K562 (cell line): ENCODE data around the gene ZNF775. TPM values are rescaled to one million over a fixed set of nuclear protein-coding genes. Genes with fewer than 3 reads are reported as not detected.

Experiments
- ATAC-seq: fragments of 200-7000 bp; cut with Tn5 transposase; 3 replicates; pipeline ENCODE4 v1.9.1; 2020; ENCODE audit warnings: moderate library complexity
- BruUV-seq: library from RNA; stranded (reverse); fragments of 400-500 nt; replicated peaks from 2 replicates; lab custom pipeline; 2021; lab: Mats Ljungman, UMichigan
- CTCF ChIA-PET: fragments of 300-600 bp; formaldehyde crosslinking; extraction: SDS; loops from one replicate; lab custom pipeline; 2021; ENCODE audit warnings: low intra/inter-chr PET ratio; lab: Yijun Ruan, JAX
- POLR2A ChIA-PET: fragments of 300-600, 350-650 bp; sonication (Branson Sonifier 250); formaldehyde crosslinking; extraction: SDS; loops from one replicate; lab custom pipeline; 2021; ENCODE audit warnings: antibody characterized with exemption, inconsistent platforms; lab: Yijun Ruan, JAX
- DNase-seq, 4 experiments: peaks; one replicate each; pipeline versions ENCODE4 v3.0.0 to v3.0.0-alpha.2; 2011 to 2018; ENCODE audit warnings: low spot score in 3 of 4, mixed read lengths in 3 of 4; ENCODE audit errors: extremely low read depth in 1 of 4
- FAIRE-seq: peaks from 2 replicates; lab custom pipeline; 2011; peaks lifted over from hg19 to GRCh38; lab: Jason Lieb, UNC
- H2AFZ ChIP-seq: 2 replicates; pipeline ENCODE4 v1.6.0; 2011; ENCODE audit warnings: low read depth, low read length, control low read depth, inconsistent platforms
- H3K27ac ChIP-seq: fragments of 200-600 bp; 3 replicates; pipeline ENCODE4 v1.8.0; 2011; ENCODE audit warnings: low read depth, mild to moderate bottlenecking, control low read depth, inconsistent platforms, low read length, moderate library complexity, mixed read lengths; ENCODE audit errors: extremely low read depth
- H3K27me3 ChIP-seq, 2 experiments: fragments of 300-600 bp in 1 of 2; 2 replicates in 1 of 2; 3 replicates in 1 of 2; pipeline versions ENCODE4 v1.6.0 to v1.8.0; 2011; ENCODE audit warnings: inconsistent platforms in 2 of 2, low read length in 2 of 2, mild to moderate bottlenecking in 1 of 2, mixed read lengths in 1 of 2, moderate library complexity in 1 of 2; ENCODE audit not compliant: control insufficient read depth in 2 of 2, insufficient read depth in 2 of 2
- H3K36me3 ChIP-seq: fragments of 300-600 bp; 3 replicates; pipeline ENCODE4 v1.8.0; 2011; ENCODE audit warnings: mild to moderate bottlenecking, low read length, inconsistent platforms; ENCODE audit not compliant: control insufficient read depth, insufficient read depth
- H3K4me1 ChIP-seq, 2 experiments: fragments of 200-600 bp in 1 of 2; replicated peaks in 1 of 2; 2 replicates in 1 of 2; 3 replicates in 1 of 2; pipeline versions ENCODE4 v1.5.1 to v1.8.0; 2011; ENCODE audit warnings: inconsistent platforms in 2 of 2, low read length in 2 of 2, mild to moderate bottlenecking in 1 of 2, mixed read lengths in 1 of 2, moderate library complexity in 1 of 2; ENCODE audit not compliant: control insufficient read depth in 2 of 2, insufficient read depth in 2 of 2
- H3K4me2 ChIP-seq: 2 replicates; pipeline ENCODE4 v1.6.1; 2011; ENCODE audit warnings: low read length, control low read depth, inconsistent platforms, mixed read lengths; ENCODE audit not compliant: insufficient read depth
- H3K4me3 ChIP-seq: fragments of 200-600 bp; sonication (generic), shearing (Covaris generic); 2 replicates; pipeline ENCODE4 v1.5.1; 2016; ENCODE audit warnings: control low read depth, inconsistent platforms
- H3K79me2 ChIP-seq: fragments of 200-600 bp; 3 replicates; pipeline ENCODE4 v1.8.0; 2011; ENCODE audit warnings: low read length, inconsistent platforms; ENCODE audit not compliant: control insufficient read depth, insufficient read depth
- H3K9ac ChIP-seq, 2 experiments: 2 replicates each; pipeline versions ENCODE4 v1.6.0 to v1.6.1; 2011; ENCODE audit warnings: low read depth in 2 of 2, low read length in 2 of 2, control low read depth in 1 of 2, inconsistent platforms in 1 of 2, mild to moderate bottlenecking in 1 of 2, mixed read lengths in 1 of 2; ENCODE audit not compliant: insufficient read depth in 1 of 2
- H3K9me1 ChIP-seq: one replicate; pipeline ENCODE4 v1.6.0; 2011; ENCODE audit warnings: inconsistent platforms, mild to moderate bottlenecking, low read length, moderate library complexity; ENCODE audit not compliant: control insufficient read depth, insufficient read depth
- H3K9me3 ChIP-seq: replicated peaks from 2 replicates; pipeline ENCODE4 v1.5.1; 2011; ENCODE audit warnings: low read depth, low read length, inconsistent platforms; ENCODE audit not compliant: control insufficient read depth, insufficient read depth
- H4K20me1 ChIP-seq: replicated peaks from 2 replicates; pipeline ENCODE4 v1.6.1; 2011; ENCODE audit warnings: low read length, inconsistent platforms, mixed read lengths; ENCODE audit not compliant: control insufficient read depth, insufficient read depth
- ADNP ChIP-seq: fragments of 200-800 bp; sonication (Bioruptor generic); IDR thresholded peaks from 2 replicates; pipeline ENCODE4 v1.6.1; 2016; ENCODE audit warnings: missing genetic modification characterization, missing compliant biosample characterization
- BACH1 ChIP-seq: fragments of 200-800 bp; sonication (Bioruptor generic); IDR thresholded peaks from 2 replicates; pipeline ENCODE4 v1.6.1; 2016; ENCODE audit warnings: missing genetic modification characterization, missing compliant biosample characterization
- CTCF ChIP-seq, 3 experiments: IDR thresholded peaks in 2 of 3; conservative IDR thresholded peaks in 1 of 3; 2 replicates each; pipeline ENCODE4 v1.5.1; 2011 to 2012; ENCODE audit warnings: low read length in 3 of 3, mild to moderate bottlenecking in 3 of 3, control low read depth in 2 of 3, improper control_type of control experiment in 1 of 3, inconsistent platforms in 1 of 3, low read depth in 1 of 3, mixed read lengths in 1 of 3, moderate library complexity in 1 of 3; ENCODE audit not compliant: insufficient read depth in 2 of 3
- EHMT2 ChIP-seq: fragments of 450-650 bp; IDR thresholded peaks from 2 replicates; pipeline ENCODE4 v1.6.1; 2018; ENCODE audit warnings: antibody characterized with exemption
- ESRRA ChIP-seq: fragments of 450-650 bp; IDR thresholded peaks from 2 replicates; pipeline ENCODE4 v1.6.1; 2014; ENCODE audit warnings: low read depth, mild to moderate bottlenecking, moderate library complexity, borderline replicate concordance
- FOXK1 ChIP-seq: sonication (generic); formaldehyde crosslinking; IDR thresholded peaks from 2 replicates; pipeline ENCODE4 v1.8.0; 2022; ENCODE audit warnings: missing genetic modification reagents, mild to moderate bottlenecking, borderline replicate concordance
- JUND ChIP-seq, 2 experiments: IDR thresholded peaks; 2 replicates in 1 of 2; 3 replicates in 1 of 2; pipeline ENCODE4 v1.6.1; 2011; ENCODE audit warnings: borderline replicate concordance in 2 of 2, low read depth in 2 of 2, low read length in 2 of 2, improper control_type of control experiment in 1 of 2, missing biosample characterization in 1 of 2, missing genetic modification characterization in 1 of 2, missing genetic modification reagents in 1 of 2
- POLR2B ChIP-seq: fragments of 450-650 bp; IDR thresholded peaks from 2 replicates; pipeline ENCODE4 v1.6.1; 2018; ENCODE audit warnings: low read depth; ENCODE audit not compliant: partially characterized antibody
- RBM17 ChIP-seq: fragments of 200-400 bp; formaldehyde crosslinking; IDR thresholded peaks from 2 replicates; pipeline ENCODE4 v1.6.1; 2017; ENCODE audit warnings: low read depth, mild to moderate bottlenecking, low read length, borderline replicate concordance
- RBM34 ChIP-seq: fragments of 200-400 bp; formaldehyde crosslinking; IDR thresholded peaks from 2 replicates; pipeline ENCODE4 v1.6.1; 2018; ENCODE audit warnings: low read length, borderline replicate concordance; ENCODE audit not compliant: insufficient read depth
- SETDB1 ChIP-seq: IDR thresholded peaks from one replicate; pipeline ENCODE4 v1.6.1; 2012; ENCODE audit warnings: low read length, control low read depth, inconsistent platforms
- SREBF1 ChIP-seq: fragments of 150-350 bp; IDR thresholded peaks from 2 replicates; pipeline ENCODE4 v1.6.1; 2014; ENCODE audit warnings: antibody characterized with exemption, low read depth, low read length, borderline replicate concordance
- STAG1 ChIP-seq: sonication (generic); formaldehyde crosslinking; IDR thresholded peaks from 2 replicates; pipeline ENCODE4 v1.5.0; 2020; ENCODE audit warnings: missing genetic modification reagents, borderline replicate concordance
- TARDBP ChIP-seq: fragments of 450-650 bp; IDR thresholded peaks from 2 replicates; pipeline ENCODE4 v1.6.1; 2016
- TBL1XR1 ChIP-seq, 2 experiments: IDR thresholded peaks; 2 replicates each; pipeline ENCODE4 v1.6.1; 2012; ENCODE audit warnings: improper control_type of control experiment in 2 of 2, low read length in 2 of 2, mild to moderate bottlenecking in 1 of 2
- TCF7 ChIP-seq: sonication (generic); IDR thresholded peaks from 2 replicates; pipeline ENCODE4 v1.6.1; 2016; ENCODE audit warnings: antibody characterized with exemption, borderline replicate concordance
- WHSC1 ChIP-seq: IDR thresholded peaks from one replicate; pipeline ENCODE4 v1.6.1; 2012; ENCODE audit warnings: low read length, control low read depth, inconsistent platforms
- ZNF584 ChIP-seq: fragments of 200-800 bp; sonication (Bioruptor generic); IDR thresholded peaks from 2 replicates; pipeline ENCODE4 v1.6.1; 2016; ENCODE audit warnings: low read depth, mild to moderate bottlenecking, missing genetic modification characterization, missing compliant biosample characterization
- WGBS: fragments of 100-300 bp; shearing (Covaris generic); methylation state at CpG from one replicate; pipeline ENCODE4 v1.1.6; 2016; ENCODE audit warnings: low coverage, mixed read lengths; ENCODE audit not compliant: insufficient coverage; ENCODE audit errors: missing lambda C conversion rate; 5-methylcytosine and 5-hydroxymethylcytosine counted together
- in situ Hi-C: fragments of 300-500 bp; cut with MboI; formaldehyde crosslinking; loops from 4 replicates; pipeline ENCODE4 v1.15.0; 2018; ENCODE audit warnings: inconsistent platforms, mixed read lengths
- intact Hi-C: fragments of 100-400 bp; cut with micrococcal nuclease; formaldehyde crosslinking; loops from 2 replicates; pipeline ENCODE4 v1.14.2; 2022
- polyA plus RNA-seq, 8 experiments: library from polyadenylated mRNA; depleted of rRNA in 4 of 8; stranded (reverse) in 5 of 8; unstranded in 3 of 8; fragments of >200 nt; fragmentation: Nextera tagmentation in 2 of 8; fragmentation: Illumina TruSeq in 1 of 8; extraction: Ambion mirVana in 2 of 8; extraction: Trizol in 1 of 8; gene quantifications; 2 replicates each; pipeline versions ENCODE4 v1.2.1 to v1.2.3, GENCODE V29; 2011 to 2014; ENCODE audit warnings: inconsistent platforms in 1 of 8, missing spikeins in 1 of 8
- total RNA-seq, 7 experiments: library from RNA; depleted of rRNA in 6 of 7; stranded (reverse); fragments of >200 nt in 6 of 7; fragmentation: Illumina TruSeq in 2 of 7; extraction: Trizol in 2 of 7; gene quantifications; 2 replicates each; pipeline versions ENCODE4 v1.2.1 to v1.2.3, GENCODE V29; 2011 to 2021; ENCODE audit warnings: low replicate concordance in 1 of 7
- TF ChIP-seq, protein P1 (sequence below): fragments of 200-800 bp; sonication (Bioruptor generic); IDR thresholded peaks from 2 replicates; pipeline ENCODE4 v1.6.1; 2017; ENCODE audit warnings: missing genetic modification characterization, missing compliant biosample characterization

Gene ZNF775
- total and polyA plus RNA-seq, 9 of the 15 experiments (the other 6 are each of a cell fraction or from before 2014, with no cell fraction given) = 0.04 to 18.7 (median 4.9) TPM

DNA sequence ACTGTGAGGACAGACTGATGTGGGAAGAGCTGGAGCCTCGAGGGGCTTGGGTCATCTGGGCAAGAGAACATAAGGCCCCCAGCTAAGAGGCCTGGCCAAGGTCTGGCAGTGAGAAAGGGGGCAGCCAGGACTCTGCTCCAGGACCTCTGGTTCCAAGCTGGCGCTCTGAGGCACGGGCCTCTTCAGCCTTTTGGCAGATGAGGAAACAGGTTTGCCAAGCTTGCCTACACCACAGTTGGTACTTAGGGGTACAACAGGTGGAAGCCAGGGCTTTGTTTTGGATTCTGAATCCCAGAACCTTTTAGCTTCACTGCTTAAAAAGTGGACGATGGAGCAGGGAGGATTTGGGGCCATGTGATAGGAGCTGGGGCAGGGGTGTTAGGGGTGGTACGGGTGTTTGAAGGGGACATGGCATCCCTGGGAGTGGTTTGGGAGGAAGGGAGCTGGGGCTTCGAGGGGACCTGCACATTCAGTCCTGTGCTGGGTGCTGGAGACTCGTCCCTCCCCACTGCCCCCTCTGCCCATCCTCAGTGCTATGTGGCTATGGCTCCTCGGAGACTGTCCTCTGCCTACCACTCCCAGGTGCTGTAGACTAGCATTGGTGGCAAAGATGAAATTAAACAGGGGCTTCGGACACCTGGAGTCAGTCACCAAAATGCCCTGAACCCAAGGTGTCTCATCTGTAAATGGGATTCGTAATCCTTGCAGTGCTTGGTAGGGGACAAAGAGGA, 30.3 kb downstream of the ZNF775 start:
- no peaks in the 10 kb centered on the region for H3K9me1 ChIP-seq
- no peaks in the 10 kb centered on the region for H4K20me1 ChIP-seq
- no peak overlapping the region for H2AFZ ChIP-seq
- TF ChIP-seq TARDBP (no peak), BACH1 (tag) (no peak), JUND (IDR thresholded peaks at IDR 0.05; ENCODE audit: borderline replicate concordance, low read depth, low read length) (no peak), JUND (tag; IDR thresholded peaks at IDR 0.05; ENCODE audit: borderline replicate concordance, low read depth, low read length) (no peak), SETDB1 (no peak), SREBF1 (no peak), RBM34 (no peak), WHSC1 (no peak), EHMT2 (no peak), CTCF (IDR thresholded peaks at IDR 0.05 in 2 of 3, conservative IDR thresholded peaks at IDR 0.05 in 1 of 3; ENCODE audit: insufficient read depth in 2 of 3, low read depth in 1 of 3, low read length in 3 of 3) (no peak), TBL1XR1 (IDR thresholded peaks at IDR 0.05; ENCODE audit: low read length in 2 of 2) (no peak), TCF7 (no peak), RBM17 (no peak), ADNP (tag) (no peak), ESRRA (no peak), POLR2B (no peak), FOXK1 (no peak), STAG1 (CRISPR knock-in tag) (no peak), ZNF584 (CRISPR knock-in tag) (no peak)
- TF ChIP-seq, protein P1, sequence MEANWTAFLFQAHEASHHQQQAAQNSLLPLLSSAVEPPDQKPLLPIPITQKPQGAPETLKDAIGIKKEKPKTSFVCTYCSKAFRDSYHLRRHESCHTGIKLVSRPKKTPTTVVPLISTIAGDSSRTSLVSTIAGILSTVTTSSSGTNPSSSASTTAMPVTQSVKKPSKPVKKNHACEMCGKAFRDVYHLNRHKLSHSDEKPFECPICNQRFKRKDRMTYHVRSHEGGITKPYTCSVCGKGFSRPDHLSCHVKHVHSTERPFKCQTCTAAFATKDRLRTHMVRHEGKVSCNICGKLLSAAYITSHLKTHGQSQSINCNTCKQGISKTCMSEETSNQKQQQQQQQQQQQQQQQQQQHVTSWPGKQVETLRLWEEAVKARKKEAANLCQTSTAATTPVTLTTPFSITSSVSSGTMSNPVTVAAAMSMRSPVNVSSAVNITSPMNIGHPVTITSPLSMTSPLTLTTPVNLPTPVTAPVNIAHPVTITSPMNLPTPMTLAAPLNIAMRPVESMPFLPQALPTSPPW (CRISPR knock-in tag) = no peak
- H3K27ac ChIP-seq = no peak overlapping the region
- no peaks in the 10 kb centered on the region for H3K27me3 ChIP-seq
- CTCF ChIA-PET = no interaction called here
- H3K9ac ChIP-seq = peak overlapping the region in 1 of 2 experiments; percentile 6; a peak in 1 of 4 replicates
- DNase-seq (peak in 1 of 4 experiments; percentile 15), ATAC-seq (no peak), FAIRE-seq (no peak)
- intact Hi-C loops = no loop called here
- no peak overlapping the region for H3K4me2 ChIP-seq
- 63% methylated on average over 10 of the region's 10 CpGs for WGBS
- peaks cover 19 to 49% of the 10 kb centered on the region in 2 experiments for H3K4me1 ChIP-seq
- peaks cover 15% of the 10 kb centered on the region; the same call in 2 of the 3 replicates for H3K79me2 ChIP-seq
- in situ Hi-C loops = no loop called here
- POLR2A ChIA-PET = interaction anchor here (0.8 to 1.1 kb wide), 5 partner anchors 9 to 57 kb away, joined by 3 to 5 read pairs (median 4); partner anchors contain the start of gene REPIN1
- no peak overlapping the region for H3K4me3 ChIP-seq
- H3K36me3 ChIP-seq = peaks cover 13% of the 10 kb centered on the region; the same call in 1 of the 3 replicates
- BruUV-seq = no TSS peak
- H3K9me3 ChIP-seq = no peaks in the 10 kb centered on the region
